ENCODE data around the gene STIM2. TPM values are rescaled to one million over a fixed set of nuclear protein-coding genes. Genes with fewer than 3 reads are reported as not detected.

Gene STIM2
- polyA plus RNA-seq, 12 donors = 38.9 to 74.8 (median 52.1) TPM; not detected in 1

GRCh38 chr4:26830033-26830432 is 30.6 kb upstream of the STIM2 start:
- DNase-seq = no peak

GRCh38 chr4:26830701-26831100 is 29.9 kb upstream of the STIM2 start:
- no peak for DNase-seq

GRCh38 chr4:26836539-26836938 is 24.1 kb upstream of the STIM2 start:
- DNase-seq = no peak

GRCh38 chr4:26837993-26838842 is 22.4 kb upstream of the STIM2 start:
- DNase-seq = no peak

- DNase-seq = no peak
Observed at GRCh38 chr4:26839016-26839415, 21.6 kb upstream of the STIM2 start.

GRCh38 chr4:26839534-26839951 is 21.1 kb upstream of the STIM2 start:
- DNase-seq = no peak

- DNase-seq = no peak
Observed at GRCh38 chr4:26840786-26841185, 19.9 kb upstream of the STIM2 start.

- no peak for DNase-seq
Observed at GRCh38 chr4:26842911-26843310, 17.7 kb upstream of the STIM2 start.

GRCh38 chr4:26850528-26850927 is 10.1 kb upstream of the STIM2 start:
- no peak for DNase-seq

GRCh38 chr4:26851129-26851528 is 9.5 kb upstream of the STIM2 start:
- DNase-seq = no peak

- DNase-seq = no peak
Observed at GRCh38 chr4:26854701-26855100, 5.9 kb upstream of the STIM2 start.

- DNase-seq = no peak
Observed at GRCh38 chr4:26856906-26857277, 3.7 kb upstream of the STIM2 start.

- DNase-seq = peak; percentile 78
Observed at GRCh38 chr4:26857278-26858034, 3.2 kb upstream of the STIM2 start.

GRCh38 chr4:26858035-26858918 is 2.4 kb upstream of the STIM2 start:
- DNase-seq = no peak

GRCh38 chr4:26858947-26859401 is 1.7 kb upstream of the STIM2 start:
- no peak for DNase-seq

- no peak for DNase-seq
Observed at GRCh38 chr4:26859762-26860156, 882 bp upstream of the STIM2 start.

GRCh38 chr4:26860922-26861433 is 337 bp downstream of the STIM2 start:
- DNase-seq = no peak

GRCh38 chr4:26861434-26862186 is 969 bp downstream of the STIM2 start:
- DNase-seq = peak; percentile 76

GRCh38 chr4:26862381-26862915 is 1.8 kb downstream of the STIM2 start:
- no peak for DNase-seq

GRCh38 chr4:26863512-26863911 is 2.9 kb downstream of the STIM2 start:
- no peak for DNase-seq

GRCh38 chr4:26864899-26865298 is 4.3 kb downstream of the STIM2 start:
- DNase-seq = no peak

Measured in muscle of arm (tissue), 12 donors.